Left kidney (tissue), 2 donors: Measurements from ENCODE around the gene LEPROT. TPM values are rescaled to one million over a fixed set of nuclear protein-coding genes. Genes with fewer than 3 reads are reported as not detected.

Source experiments
- DNase-seq: peaks from one replicate; pipeline ENCODE4 v3.0.0-alpha.2; 2013
- polyA plus RNA-seq: library from polyadenylated mRNA; unstranded; fragments of 120-200 nt; gene quantifications from one replicate; pipeline ENCODE4 v1.2.1, GENCODE V29; 2013; ENCODE audit not compliant: insufficient read length

LEPROT gene
- polyA plus RNA-seq, 1 donor = 165 TPM

- DNase-seq = no peak
Measured at GRCh38 chr1:65476327-65476726, 55.9 kb downstream of the LEPROT start.

- no peak for DNase-seq
Measured at GRCh38 chr1:65477414-65478378, 57.2 kb downstream of the LEPROT start.

GRCh38 chr1:65478379-65479026 is 58.0 kb downstream of the LEPROT start:
- DNase-seq = no peak

- DNase-seq = no peak
Measured at GRCh38 chr1:65479554-65480204, 59.2 kb downstream of the LEPROT start.

- DNase-seq = no peak
Measured at GRCh38 chr1:65480684-65481405, 60.4 kb downstream of the LEPROT start.

GRCh38 chr1:65483993-65484754 is 63.7 kb downstream of the LEPROT start:
- DNase-seq = no peak

Other genes starting within 250 kb of the LEPROT start
- 6.6 TPM for gene DNAJC6, start 111.1 kb upstream of the LEPROT start, polyA plus RNA-seq
- gene LEPR, start within 50 bp of the LEPROT start, polyA plus RNA-seq = 8.9 TPM